ENCODE data around the gene RNLS.

RNLS gene

DNA sequence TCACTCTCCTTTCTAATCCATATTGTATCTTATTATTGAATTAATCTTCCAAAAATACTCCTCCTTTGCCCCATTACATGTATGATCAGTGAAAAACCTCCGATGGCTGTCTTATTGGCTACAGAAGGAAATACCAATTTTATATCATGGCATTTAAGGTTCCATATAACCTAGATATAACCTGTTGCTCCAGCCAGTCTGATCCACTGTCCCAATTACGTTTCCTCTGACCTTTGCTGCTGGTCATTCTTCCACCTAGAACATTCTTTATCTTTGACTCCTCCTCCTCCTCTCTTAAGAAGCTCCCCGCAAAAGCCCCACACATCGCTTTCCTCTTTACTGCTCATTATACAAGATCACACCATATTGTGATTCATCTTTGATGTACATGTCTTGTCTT, 161.5 kb downstream of the RNLS start:
- no peak for TF ChIP-seq CTCF (IDR thresholded peaks at IDR 0.05; ENCODE audit: low read depth, low read length)
- DNase-seq (ENCODE audit: extremely low read depth, low read depth): no peak

DNA sequence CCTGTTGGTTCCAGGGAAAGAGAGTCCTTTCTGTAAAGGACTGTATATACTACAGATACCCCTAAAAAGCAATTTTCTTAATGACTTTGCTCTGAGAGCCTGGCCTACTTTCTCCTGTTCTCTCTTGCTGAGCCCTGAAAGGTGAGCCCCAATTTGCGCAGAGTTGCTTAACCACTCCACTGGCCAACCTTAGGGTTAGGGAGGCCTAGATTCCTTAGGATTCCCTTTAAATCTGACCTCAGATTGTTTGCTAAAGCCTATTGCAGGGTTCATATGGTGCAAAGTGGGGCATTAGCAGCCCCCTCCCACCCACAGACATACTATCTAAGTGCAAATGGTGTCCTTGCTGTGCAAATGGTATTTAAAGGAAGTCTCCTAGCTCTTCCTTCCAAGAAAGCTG, 164.2 kb downstream of the RNLS start:
- TF ChIP-seq CTCF (IDR thresholded peaks at IDR 0.05; ENCODE audit: low read depth, low read length): no peak
- no peak for DNase-seq (ENCODE audit: extremely low read depth, low read depth)

DNA sequence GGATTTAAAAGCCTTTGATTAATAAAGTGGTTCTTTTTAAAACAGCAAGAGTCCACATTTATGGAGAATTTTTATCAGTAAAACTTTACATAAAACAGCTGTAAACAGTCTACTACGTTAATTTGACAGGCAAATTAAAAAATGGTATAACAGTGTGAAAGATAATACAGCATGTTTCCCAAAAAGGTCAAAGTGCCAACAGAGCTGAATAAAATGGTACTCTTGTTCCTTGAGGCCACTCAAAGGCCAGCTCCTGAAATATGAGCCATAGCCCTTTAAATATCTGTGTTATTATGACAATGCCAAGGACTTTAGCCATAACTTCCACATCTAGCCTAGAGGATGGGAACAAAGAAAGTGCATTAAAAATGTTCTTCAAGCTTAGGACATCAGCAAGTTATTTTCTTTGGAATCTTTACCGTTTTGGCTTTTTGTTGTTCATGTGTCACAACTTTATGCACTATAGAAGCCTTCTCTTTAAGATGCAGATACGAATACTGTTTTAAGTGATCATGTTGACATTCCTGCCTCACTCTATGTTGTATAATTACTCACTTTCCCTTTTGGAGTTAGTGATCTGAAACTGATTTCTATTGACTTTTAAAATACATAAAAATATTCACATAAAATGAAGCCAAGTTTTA, 165.6 kb downstream of the RNLS start:
- DNase-seq (ENCODE audit: extremely low read depth, low read depth): no peak
- TF ChIP-seq CTCF (IDR thresholded peaks at IDR 0.05; ENCODE audit: low read depth, low read length): no peak

GRCh38 chr10:88416801-88417200, 166.3 kb downstream of the RNLS start:
- no peak for TF ChIP-seq CTCF (IDR thresholded peaks at IDR 0.05; ENCODE audit: low read depth, low read length)

DNA sequence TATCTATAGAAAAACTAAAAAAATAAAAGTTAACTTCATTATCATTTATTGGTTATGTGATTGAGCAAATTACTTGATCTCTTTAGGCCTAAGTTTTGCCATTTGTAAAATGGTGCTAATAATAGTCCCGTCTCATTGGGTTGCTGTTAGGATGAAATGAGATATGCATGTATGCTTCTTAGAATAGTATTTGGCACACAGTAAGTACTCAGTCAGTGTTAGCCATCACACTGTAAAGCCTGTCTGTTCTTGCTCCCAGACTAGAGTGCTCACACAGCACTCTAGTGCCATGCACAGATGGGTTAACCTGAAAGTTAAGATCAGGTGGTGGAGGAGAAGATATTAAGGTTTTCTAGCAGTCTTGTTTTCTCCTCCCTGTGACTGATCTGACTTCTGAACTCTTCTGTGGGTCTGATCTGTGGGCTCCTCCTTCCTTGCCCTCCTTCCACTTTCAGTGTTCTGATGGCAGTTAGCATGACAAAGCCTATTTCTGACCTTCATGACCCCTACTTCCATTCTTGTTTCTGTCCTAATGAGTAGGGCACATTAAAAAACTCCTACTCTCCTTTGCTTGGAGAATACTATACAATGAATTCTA, 167.5 kb downstream of the RNLS start:
- no peak for DNase-seq (ENCODE audit: extremely low read depth, low read depth)
- no peak for TF ChIP-seq CTCF (IDR thresholded peaks at IDR 0.05; ENCODE audit: low read depth, low read length)

More at GRCh38 chr10:88416801-88417200, 166.3 kb downstream of the RNLS start:
- no peak for DNase-seq (ENCODE audit: extremely low read depth, low read depth)

GRCh38 chr10:88413412-88413811, 169.7 kb downstream of the RNLS start:
- no peak for TF ChIP-seq CTCF (IDR thresholded peaks at IDR 0.05; ENCODE audit: low read depth, low read length)
- no peak for DNase-seq (ENCODE audit: extremely low read depth, low read depth)

GRCh38 chr10:88411772-88412349, 171.3 kb downstream of the RNLS start:
- DNase-seq (ENCODE audit: extremely low read depth, low read depth): no peak
- no peak for TF ChIP-seq CTCF (IDR thresholded peaks at IDR 0.05; ENCODE audit: low read depth, low read length)

Measured in AG09319 (cell line).